Measurements from ENCODE around the gene SMAD9. TPM values are rescaled to one million over a fixed set of nuclear protein-coding genes. Genes with fewer than 3 reads are reported as not detected.
A peak's percentile ranks its signal among the peaks of the same experiment; 100 is the strongest.

SMAD9 gene
- total RNA-seq = 1 to 10 TPM; 1.6 to 1.8 TPM

GRCh38 chr13:36919833-36920615, at the start of gene SMAD9:
Gene SMAD9, minus strand, starts transcription at chr13:36920238. Its CDS starts 40,549 bp downstream, at chr13:36879689.
- peak; percentile 84 for ATAC-seq
- no peak for TF ChIP-seq POLR2A (IDR thresholded peaks at IDR 0.05)
- TF ChIP-seq, protein P1, sequence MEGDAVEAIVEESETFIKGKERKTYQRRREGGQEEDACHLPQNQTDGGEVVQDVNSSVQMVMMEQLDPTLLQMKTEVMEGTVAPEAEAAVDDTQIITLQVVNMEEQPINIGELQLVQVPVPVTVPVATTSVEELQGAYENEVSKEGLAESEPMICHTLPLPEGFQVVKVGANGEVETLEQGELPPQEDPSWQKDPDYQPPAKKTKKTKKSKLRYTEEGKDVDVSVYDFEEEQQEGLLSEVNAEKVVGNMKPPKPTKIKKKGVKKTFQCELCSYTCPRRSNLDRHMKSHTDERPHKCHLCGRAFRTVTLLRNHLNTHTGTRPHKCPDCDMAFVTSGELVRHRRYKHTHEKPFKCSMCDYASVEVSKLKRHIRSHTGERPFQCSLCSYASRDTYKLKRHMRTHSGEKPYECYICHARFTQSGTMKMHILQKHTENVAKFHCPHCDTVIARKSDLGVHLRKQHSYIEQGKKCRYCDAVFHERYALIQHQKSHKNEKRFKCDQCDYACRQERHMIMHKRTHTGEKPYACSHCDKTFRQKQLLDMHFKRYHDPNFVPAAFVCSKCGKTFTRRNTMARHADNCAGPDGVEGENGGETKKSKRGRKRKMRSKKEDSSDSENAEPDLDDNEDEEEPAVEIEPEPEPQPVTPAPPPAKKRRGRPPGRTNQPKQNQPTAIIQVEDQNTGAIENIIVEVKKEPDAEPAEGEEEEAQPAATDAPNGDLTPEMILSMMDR (IDR thresholded peaks at IDR 0.05) = no peak
- H3K4me3 ChIP-seq = peak within 1 kb of the TSS; percentile 4 to 31
- DNase-seq = peak; percentile 71 to 86 (median 74)
- no peaks in the 10 kb centered on the region for H3K36me3 ChIP-seq (replicated peaks in 1 of 2; ENCODE audit: insufficient read depth in 1 of 2, low read depth in 2 of 2)
- peaks cover 14% of the 10 kb centered on the region for H3K4me1 ChIP-seq
- WGBS, 2 donors = 0 to 1% methylated on average over 4 to 50 of the region's 104 CpGs
- intact Hi-C loops (cut with DNase I) = no loop called here
- peak within 1 kb of the TSS in 2 of 4 donors; percentile 25 to 37 for H3K27ac ChIP-seq
- no peaks in the 10 kb centered on the region for H3K9me3 ChIP-seq
- H3K27me3 ChIP-seq = no peaks in the 10 kb centered on the region

GRCh38 chr13:36966404-36966803, 46.4 kb upstream of the SMAD9 start:
- Histone ChIP-seq H3K4me3 (no peak overlapping the region), H3K27me3 (no peaks in the 10 kb centered on the region), H3K4me1 (no peaks in the 10 kb centered on the region), H3K9me3 (no peaks in the 10 kb centered on the region), H3K27ac (no peak overlapping the region), H3K36me3 (replicated peaks in 1 of 2; ENCODE audit: insufficient read depth in 1 of 2, low read depth in 2 of 2) (peaks cover 8 to 35% of the 10 kb centered on the region in 2 donors)
- intact Hi-C loops (cut with DNase I) = no loop called here
- TF ChIP-seq, protein P1 (IDR thresholded peaks at IDR 0.05) = no peak
- no peak for TF ChIP-seq POLR2A (IDR thresholded peaks at IDR 0.05)
- ATAC-seq (no peak), DNase-seq (no peak)
- WGBS, 2 donors = 91 to 95% methylated on average over 4 of the region's 4 CpGs

- Histone ChIP-seq H3K27me3 (no peaks in the 10 kb centered on the region), H3K36me3 (replicated peaks in 1 of 2; ENCODE audit: insufficient read depth in 1 of 2, low read depth in 2 of 2) (peaks cover 7 to 33% of the 10 kb centered on the region in 2 donors), H3K27ac (no peak overlapping the region), H3K4me1 (no peaks in the 10 kb centered on the region), H3K4me3 (no peak overlapping the region), H3K9me3 (no peaks in the 10 kb centered on the region)
- 68 to 70% methylated on average over 2 of the region's 2 CpGs for WGBS, 2 donors
- no peak for DNase-seq
- intact Hi-C loops (cut with DNase I) = no loop called here
- TF ChIP-seq, protein P1 (IDR thresholded peaks at IDR 0.05) = no peak
- TF ChIP-seq POLR2A (IDR thresholded peaks at IDR 0.05) = no peak
- no peak for ATAC-seq
Measured at GRCh38 chr13:36965767-36966166, 45.7 kb upstream of the SMAD9 start.

DNA sequence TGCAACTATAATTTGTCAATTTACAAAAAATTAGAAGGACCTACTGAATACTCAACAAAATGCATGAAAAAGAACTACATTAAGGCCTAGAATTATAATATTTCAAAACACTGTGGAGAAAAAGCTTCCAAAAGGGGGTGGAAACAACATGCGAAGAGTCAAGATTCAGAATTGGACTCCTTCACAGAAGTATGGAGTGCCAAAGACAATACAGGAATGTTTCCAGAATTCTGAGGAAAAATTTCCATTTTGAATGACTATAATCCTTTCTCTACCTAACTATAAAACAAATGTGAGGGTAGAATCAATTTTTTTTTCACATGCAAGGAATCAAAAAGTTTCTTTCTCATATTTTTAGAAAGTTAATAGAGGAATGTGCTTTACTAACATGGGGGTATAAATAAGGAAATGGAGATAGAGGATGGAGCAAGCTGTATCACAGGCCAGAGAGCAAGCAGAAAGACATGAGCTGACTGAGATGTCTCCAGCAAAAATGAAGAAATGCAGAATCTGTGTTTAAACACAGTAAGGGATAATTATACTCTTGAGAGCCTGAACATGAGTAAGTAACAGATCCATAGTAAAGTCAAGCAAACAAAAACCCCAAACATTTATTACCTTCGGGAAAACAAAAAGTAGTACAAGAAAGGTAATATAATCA, 39.5 kb upstream of the SMAD9 start:
- Histone ChIP-seq H3K4me3 (no peak overlapping the region), H3K9me3 (no peaks in the 10 kb centered on the region), H3K27me3 (no peaks in the 10 kb centered on the region), H3K36me3 (replicated peaks in 1 of 2; ENCODE audit: insufficient read depth in 1 of 2, low read depth in 2 of 2) (peaks cover 0 to 19% of the 10 kb centered on the region in 2 donors), H3K4me1 (no peaks in the 10 kb centered on the region), H3K27ac (no peak overlapping the region)
- whole genome bisulfite sequencing, 2 donors = 95 to 97% methylated on average over 2 of the region's 2 CpGs
- ATAC-seq (no peak), DNase-seq (no peak)
- TF ChIP-seq, protein P1 (IDR thresholded peaks at IDR 0.05) = no peak
- TF ChIP-seq POLR2A (IDR thresholded peaks at IDR 0.05) = no peak
- intact Hi-C loops (cut with DNase I) = no loop called here
